ENCODE data around the gene LMBR1. TPM values are rescaled to one million over a fixed set of nuclear protein-coding genes. Genes with fewer than 3 reads are reported as not detected.

LMBR1 gene
- total RNA-seq, 1 experiment from 2014 or later = 91.1 TPM

DNA sequence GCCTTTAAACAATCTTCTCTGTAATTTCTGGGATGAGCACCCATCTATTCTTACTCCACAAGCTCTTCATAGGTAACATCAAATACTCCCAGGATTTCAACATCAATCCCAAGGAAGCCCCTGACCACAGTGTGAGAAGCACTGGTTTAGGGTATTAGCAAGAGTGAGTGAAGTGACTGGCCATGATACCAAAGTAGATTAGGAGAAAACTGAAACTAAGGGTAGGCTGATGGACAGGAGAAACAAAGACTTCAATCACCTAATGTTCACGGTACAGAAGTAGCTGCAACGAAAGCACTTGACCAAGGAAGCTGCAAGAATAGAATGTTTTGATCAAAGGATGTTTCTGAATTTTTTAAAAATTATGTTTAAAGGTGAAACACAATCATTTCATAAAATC lies 49.8 kb downstream of the LMBR1 start:
- Mint-ChIP-seq H3K27me3 (ENCODE audit: unreplicated experiment) (no peaks in the 10 kb centered on the region), H3K27ac (ENCODE audit: unreplicated experiment) (no peak overlapping the region), H3K36me3 (ENCODE audit: insufficient read depth, unreplicated experiment) (no peaks in the 10 kb centered on the region), H3K4me3 (ENCODE audit: low read depth, unreplicated experiment) (no peak overlapping the region), H3K9me3 (ENCODE audit: low read depth, unreplicated experiment) (no peaks in the 10 kb centered on the region), H3K4me1 (ENCODE audit: low read depth, unreplicated experiment) (peaks cover 7% of the 10 kb centered on the region)
- intact Hi-C loops (cut with micrococcal nuclease; ENCODE audit: unreplicated experiment) = no loop called here
- CTCF ChIA-PET = interaction anchor here (0.6 kb wide), 1 partner anchor 26 kb away, joined by 3 read pairs; no protein-coding TSS in a partner anchor
- BruUV-seq (replicated peaks) = no TSS peak
- TF ChIP-seq, protein P1, sequence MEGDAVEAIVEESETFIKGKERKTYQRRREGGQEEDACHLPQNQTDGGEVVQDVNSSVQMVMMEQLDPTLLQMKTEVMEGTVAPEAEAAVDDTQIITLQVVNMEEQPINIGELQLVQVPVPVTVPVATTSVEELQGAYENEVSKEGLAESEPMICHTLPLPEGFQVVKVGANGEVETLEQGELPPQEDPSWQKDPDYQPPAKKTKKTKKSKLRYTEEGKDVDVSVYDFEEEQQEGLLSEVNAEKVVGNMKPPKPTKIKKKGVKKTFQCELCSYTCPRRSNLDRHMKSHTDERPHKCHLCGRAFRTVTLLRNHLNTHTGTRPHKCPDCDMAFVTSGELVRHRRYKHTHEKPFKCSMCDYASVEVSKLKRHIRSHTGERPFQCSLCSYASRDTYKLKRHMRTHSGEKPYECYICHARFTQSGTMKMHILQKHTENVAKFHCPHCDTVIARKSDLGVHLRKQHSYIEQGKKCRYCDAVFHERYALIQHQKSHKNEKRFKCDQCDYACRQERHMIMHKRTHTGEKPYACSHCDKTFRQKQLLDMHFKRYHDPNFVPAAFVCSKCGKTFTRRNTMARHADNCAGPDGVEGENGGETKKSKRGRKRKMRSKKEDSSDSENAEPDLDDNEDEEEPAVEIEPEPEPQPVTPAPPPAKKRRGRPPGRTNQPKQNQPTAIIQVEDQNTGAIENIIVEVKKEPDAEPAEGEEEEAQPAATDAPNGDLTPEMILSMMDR (IDR thresholded peaks at IDR 0.05; ENCODE audit: unreplicated experiment) = no peak
- no peak for DNase-seq

DNA sequence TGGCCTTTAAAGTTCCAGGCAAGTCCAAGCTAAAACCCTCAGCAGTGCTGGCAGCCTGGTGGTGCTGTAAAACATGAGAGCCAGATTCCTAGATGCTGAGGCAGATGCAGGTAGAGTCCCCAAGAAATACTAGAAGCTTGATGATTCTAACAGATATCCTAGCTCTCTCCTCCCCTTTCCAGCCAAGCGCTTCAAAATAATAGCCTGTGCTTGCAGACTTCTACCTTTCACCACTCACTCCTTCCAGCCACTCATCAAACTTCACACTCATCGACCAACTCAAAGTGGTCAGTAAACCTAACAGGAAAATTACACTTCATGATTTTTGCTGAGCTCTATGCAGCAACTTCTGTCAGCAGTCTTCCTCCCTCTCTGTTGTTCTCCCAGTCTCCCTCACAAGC lies 50.2 kb downstream of the LMBR1 start:
- intact Hi-C loops (cut with micrococcal nuclease; ENCODE audit: unreplicated experiment) = no loop called here
- peaks cover 7% of the 10 kb centered on the region for H3K4me1 Mint-ChIP-seq (ENCODE audit: low read depth, unreplicated experiment)
- H3K4me3 Mint-ChIP-seq (ENCODE audit: low read depth, unreplicated experiment) = no peak overlapping the region
- H3K27me3 Mint-ChIP-seq (ENCODE audit: unreplicated experiment) = no peaks in the 10 kb centered on the region
- TF ChIP-seq, protein P1 (IDR thresholded peaks at IDR 0.05; ENCODE audit: unreplicated experiment) = no peak
- no peaks in the 10 kb centered on the region for H3K36me3 Mint-ChIP-seq (ENCODE audit: insufficient read depth, unreplicated experiment)
- CTCF ChIA-PET = interaction anchor here (0.6 kb wide), 2 partner anchors 18 to 26 kb away, joined by 3 read pairs; no protein-coding TSS in a partner anchor
- DNase-seq = no peak
- no peak overlapping the region for H3K27ac Mint-ChIP-seq (ENCODE audit: unreplicated experiment)
- BruUV-seq (replicated peaks) = no TSS peak
- H3K9me3 Mint-ChIP-seq (ENCODE audit: low read depth, unreplicated experiment) = no peaks in the 10 kb centered on the region

DNA sequence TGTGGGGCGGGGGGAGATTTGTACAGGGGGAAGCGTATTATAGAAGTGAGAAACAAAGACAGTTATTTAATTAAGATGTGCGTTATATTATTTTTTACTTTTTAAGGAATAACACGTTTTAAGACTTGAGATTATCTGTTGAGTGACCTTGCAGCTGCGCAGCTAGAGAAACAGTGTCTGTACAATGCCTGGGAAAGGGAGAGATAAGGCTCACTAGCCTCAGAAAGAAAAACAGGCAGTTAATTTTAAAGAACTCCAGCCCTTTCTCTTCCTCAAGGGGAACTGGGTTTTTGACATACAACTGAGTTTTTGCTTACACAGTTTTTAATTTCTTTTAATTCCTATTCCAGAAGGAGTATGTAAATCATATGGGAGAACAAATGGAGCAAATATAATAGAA lies 50.7 kb downstream of the LMBR1 start:
- H3K36me3 Mint-ChIP-seq (ENCODE audit: insufficient read depth, unreplicated experiment) = no peaks in the 10 kb centered on the region
- DNase-seq = no peak
- peaks cover 7% of the 10 kb centered on the region for H3K4me1 Mint-ChIP-seq (ENCODE audit: low read depth, unreplicated experiment)
- no peak overlapping the region for H3K4me3 Mint-ChIP-seq (ENCODE audit: low read depth, unreplicated experiment)
- no peak overlapping the region for H3K27ac Mint-ChIP-seq (ENCODE audit: unreplicated experiment)
- H3K9me3 Mint-ChIP-seq (ENCODE audit: low read depth, unreplicated experiment) = no peaks in the 10 kb centered on the region
- H3K27me3 Mint-ChIP-seq (ENCODE audit: unreplicated experiment) = no peaks in the 10 kb centered on the region
- intact Hi-C loops (cut with micrococcal nuclease; ENCODE audit: unreplicated experiment) = no loop called here
- no TSS peak for BruUV-seq (replicated peaks)
- CTCF ChIA-PET = interaction anchor here (0.6 kb wide), 1 partner anchor 17 kb away, joined by 3 read pairs; no protein-coding TSS in a partner anchor
- TF ChIP-seq, protein P1 (IDR thresholded peaks at IDR 0.05; ENCODE audit: unreplicated experiment) = no peak

DNA sequence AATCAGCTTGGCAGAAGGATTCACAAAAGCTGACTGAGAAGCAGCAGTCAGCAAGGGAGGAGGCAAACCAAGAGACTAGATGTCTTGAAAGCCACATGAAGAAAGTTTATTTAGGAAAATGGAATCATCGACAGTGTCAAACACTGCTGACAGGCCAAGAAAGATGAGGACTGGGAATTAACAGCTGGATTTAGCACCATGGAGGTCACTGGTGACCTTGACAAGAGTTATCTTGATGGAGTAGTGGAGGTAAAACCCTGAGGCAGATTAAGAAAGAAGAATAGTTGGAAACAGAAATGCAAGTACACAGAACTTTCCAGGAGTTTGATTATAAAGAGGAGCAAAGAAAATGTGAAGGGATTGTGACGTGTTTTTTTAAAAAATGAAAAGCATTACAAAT lies 51.5 kb downstream of the LMBR1 start:
- DNase-seq = no peak
- Mint-ChIP-seq H3K9me3 (ENCODE audit: low read depth, unreplicated experiment) (no peaks in the 10 kb centered on the region), H3K27ac (ENCODE audit: unreplicated experiment) (no peak overlapping the region), H3K4me1 (ENCODE audit: low read depth, unreplicated experiment) (peaks cover 7% of the 10 kb centered on the region), H3K27me3 (ENCODE audit: unreplicated experiment) (no peaks in the 10 kb centered on the region), H3K36me3 (ENCODE audit: insufficient read depth, unreplicated experiment) (no peaks in the 10 kb centered on the region), H3K4me3 (ENCODE audit: low read depth, unreplicated experiment) (no peak overlapping the region)
- intact Hi-C loops (cut with micrococcal nuclease; ENCODE audit: unreplicated experiment) = no loop called here
- CTCF ChIA-PET = no interaction called here
- TF ChIP-seq, protein P1 (IDR thresholded peaks at IDR 0.05; ENCODE audit: unreplicated experiment) = no peak
- no TSS peak for BruUV-seq (replicated peaks)

All from Calu3 (cell line).